ENCODE data around the gene AP4E1. TPM values are rescaled to one million over a fixed set of nuclear protein-coding genes. Genes with fewer than 3 reads are reported as not detected.
"Not testable (repeated sequence)": the region's sequence is repeated elsewhere in the genome, so short reads cannot be mapped to it uniquely, and the experiment has no call there.

The AP4E1 gene
- total and polyA plus RNA-seq, 8 donors = 8.9 to 11.6 (median 9.3) TPM

DNA sequence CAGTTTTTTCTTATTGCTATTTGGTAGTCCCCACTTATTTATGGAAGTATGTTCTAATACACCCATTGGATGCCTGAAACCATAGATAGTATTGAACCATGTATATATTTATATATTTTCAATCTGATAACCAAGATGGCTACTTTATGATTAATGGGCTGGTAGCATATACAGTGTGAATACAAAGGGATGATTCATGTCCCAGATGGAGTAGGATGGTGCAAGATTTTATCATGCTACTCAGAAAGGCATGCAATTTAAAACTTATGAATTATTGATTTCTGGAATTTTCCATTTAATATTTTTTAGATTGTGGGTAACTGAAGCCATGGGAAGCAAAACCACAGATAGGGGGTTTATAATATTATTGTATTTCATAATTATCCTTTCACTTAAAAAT, 35.2 kb downstream of the AP4E1 start:
- H3K27me3 ChIP-seq = no peaks in the 10 kb centered on the region
- no peaks in the 10 kb centered on the region for H3K9me3 ChIP-seq
- DNase-seq (no peak), ATAC-seq (no peak)
- H3K36me3 ChIP-seq = peaks cover 0 to 20% of the 10 kb centered on the region in 2 donors
- H3K27ac ChIP-seq = no peak overlapping the region
- intact Hi-C loops (cut with DNase I) = no loop called here
- no peak for TF ChIP-seq CTCF (IDR thresholded peaks at IDR 0.05)
- H3K4me1 ChIP-seq = no peaks in the 10 kb centered on the region
- H3K4me3 ChIP-seq = no peak overlapping the region

DNA sequence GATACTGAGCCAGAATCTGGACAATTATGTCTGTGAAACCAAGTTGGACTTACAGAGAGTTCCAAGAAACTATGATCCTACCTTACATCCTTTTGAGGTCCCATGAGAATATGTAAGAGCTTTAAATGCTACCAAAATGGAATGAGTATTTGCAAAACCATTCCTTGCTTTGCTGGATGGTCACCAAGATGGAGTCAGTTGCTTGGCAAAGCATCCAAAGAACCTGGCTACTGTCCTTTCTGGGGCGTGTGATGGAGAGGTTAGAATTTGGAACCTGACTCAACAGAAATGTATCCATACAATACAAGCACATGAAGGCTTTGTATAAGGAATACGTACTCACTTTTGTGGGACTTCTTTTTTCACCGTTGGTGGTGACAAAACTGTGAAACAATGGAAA, 36.2 kb downstream of the AP4E1 start:
- TF ChIP-seq CTCF (IDR thresholded peaks at IDR 0.05) = no peak
- intact Hi-C loops (cut with DNase I) = no loop called here
- no peaks in the 10 kb centered on the region for H3K4me1 ChIP-seq
- no peak overlapping the region for H3K27ac ChIP-seq
- H3K36me3 ChIP-seq = peaks cover 0 to 25% of the 10 kb centered on the region in 2 donors
- ATAC-seq (no peak), DNase-seq (no peak)
- H3K4me3 ChIP-seq = no peak overlapping the region
- H3K27me3 ChIP-seq = no peaks in the 10 kb centered on the region
- H3K9me3 ChIP-seq = no peaks in the 10 kb centered on the region

DNA sequence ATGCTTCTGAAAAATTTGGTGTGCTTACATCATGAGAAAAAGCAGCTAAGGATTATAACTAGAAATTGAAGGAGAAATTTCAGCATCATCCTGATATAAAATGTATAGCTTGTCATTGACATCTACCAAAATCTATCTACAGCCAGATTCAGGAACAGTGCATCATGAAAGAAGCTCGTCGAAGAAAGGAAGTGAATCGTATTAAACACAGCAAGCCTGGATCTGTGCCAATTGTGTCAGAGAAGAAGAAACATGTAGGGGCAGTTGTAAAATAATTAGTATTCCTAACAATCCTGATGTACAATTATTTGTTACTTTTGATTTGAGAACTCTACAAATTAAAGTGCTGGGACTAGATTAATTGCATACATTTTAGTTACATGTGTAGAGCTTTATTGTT, 37.2 kb downstream of the AP4E1 start:
- no peak overlapping the region for H3K4me3 ChIP-seq
- ATAC-seq = no peak
- H3K27ac ChIP-seq = no peak overlapping the region
- no peaks in the 10 kb centered on the region for H3K4me1 ChIP-seq
- TF ChIP-seq CTCF (IDR thresholded peaks at IDR 0.05) = no peak
- DNase-seq = no peak
- intact Hi-C loops (cut with DNase I) = no loop called here
- H3K27me3 ChIP-seq = no peaks in the 10 kb centered on the region
- H3K36me3 ChIP-seq = peaks cover 0 to 36% of the 10 kb centered on the region in 2 donors
- no peaks in the 10 kb centered on the region for H3K9me3 ChIP-seq

- H3K27me3 ChIP-seq; intact Hi-C loops (cut with DNase I): not testable (repeated sequence)
- peaks cover 0 to 66% of the 10 kb centered on the region in 2 donors for H3K36me3 ChIP-seq
These were observed 42.3 kb downstream of the AP4E1 start for GRCh38 chr15:50950745-50951144.

GRCh38 chr15:50953302-50953701, 44.8 kb downstream of the AP4E1 start:
- no peaks in the 10 kb centered on the region for H3K27me3 ChIP-seq
- no peaks in the 10 kb centered on the region for H3K4me1 ChIP-seq
- no peak for DNase-seq
- ATAC-seq = no peak
- no peak for TF ChIP-seq CTCF (IDR thresholded peaks at IDR 0.05)
- H3K4me3 ChIP-seq = no peak overlapping the region
- H3K36me3 ChIP-seq = peaks cover 0 to 92% of the 10 kb centered on the region in 2 donors
- H3K27ac ChIP-seq = no peak overlapping the region
- no peaks in the 10 kb centered on the region for H3K9me3 ChIP-seq
- intact Hi-C loops (cut with DNase I) = no loop called here

More at GRCh38 chr15:50950745-50951144, 42.3 kb downstream of the AP4E1 start:
- H3K9me3 ChIP-seq, DNase-seq, H3K4me1 ChIP-seq, ATAC-seq, H3K27ac ChIP-seq, H3K4me3 ChIP-seq: not testable (repeated sequence)

GRCh38 chr15:50954837-50955236, 46.4 kb downstream of the AP4E1 start:
- H3K4me3 ChIP-seq; DNase-seq; intact Hi-C loops (cut with DNase I); H3K27me3 ChIP-seq; ATAC-seq; H3K9me3 ChIP-seq; H3K4me1 ChIP-seq; H3K27ac ChIP-seq: not testable (repeated sequence)
- peaks cover 0 to 98% of the 10 kb centered on the region in 2 donors for H3K36me3 ChIP-seq
